SK-N-SH (cell line): ENCODE results near the gene PICK1. TPM values are rescaled to one million over a fixed set of nuclear protein-coding genes. Genes with fewer than 3 reads are reported as not detected.

Experiments
- CTCF ChIA-PET: fragments of 300-600, 350-600 bp; formaldehyde crosslinking; extraction: SDS; loops from one replicate; lab custom pipeline; 2021; lab: Yijun Ruan, JAX
- POLR2A ChIA-PET: fragments of 350-600 bp; sonication (Branson Sonifier 250); formaldehyde crosslinking; extraction: SDS; loops from one replicate; lab custom pipeline; 2020; ENCODE audit warnings: antibody characterized with exemption, inconsistent platforms; lab: Yijun Ruan, JAX
- DNase-seq: peaks from one replicate; pipeline ENCODE4 v3.0.0; 2012
- H2AFZ ChIP-seq: fragments of 200-600 bp; sonication (generic); 2 replicates; pipeline ENCODE4 v1.8.1; 2016; ENCODE audit warnings: antibody characterized with exemption, mild to moderate bottlenecking, low read depth
- H3F3A ChIP-seq: fragments of 200-600 bp; sonication (generic); replicated peaks from 2 replicates; pipeline ENCODE3; 2016; ENCODE audit warnings: antibody characterized with exemption, mild to moderate bottlenecking; ENCODE audit not compliant: insufficient read depth
- H3K27ac ChIP-seq, 2 experiments: fragments of 200-500 bp in 1 of 2; fragments of 200-600 bp in 1 of 2; sonication (Bioruptor generic) in 1 of 2; sonication (generic), shearing (Covaris generic) in 1 of 2; 2 replicates each; pipeline versions ENCODE4 v1.5.1 to v1.6.1; 2014 to 2016; ENCODE audit warnings: low read depth in 2 of 2, inconsistent platforms in 1 of 2, low read length in 1 of 2, mild to moderate bottlenecking in 1 of 2, mixed read lengths in 1 of 2
- H3K27me3 ChIP-seq: fragments of 200-600 bp; sonication (generic), shearing (Covaris generic); 2 replicates; pipeline ENCODE4 v1.6.1; 2016; ENCODE audit warnings: mixed run types; ENCODE audit not compliant: insufficient read depth
- H3K36me3 ChIP-seq, 2 experiments: fragments of 200-500 bp in 1 of 2; fragments of 200-600 bp in 1 of 2; sonication (Bioruptor generic) in 1 of 2; sonication (generic) in 1 of 2; replicated peaks in 1 of 2; 2 replicates each; pipeline versions ENCODE3 to v1.5.1; 2014 to 2016; ENCODE audit warnings: low read length in 1 of 2, mild to moderate bottlenecking in 1 of 2; ENCODE audit not compliant: insufficient read depth in 2 of 2, control insufficient read depth in 1 of 2
- H3K4me1 ChIP-seq, 2 experiments: fragments of 200-500 bp in 1 of 2; fragments of 200-600 bp in 1 of 2; sonication (Bioruptor generic) in 1 of 2; sonication (generic), shearing (Covaris generic) in 1 of 2; 2 replicates each; pipeline versions ENCODE4 v1.5.1 to v1.6.1; 2014 to 2016; ENCODE audit warnings: low read depth in 1 of 2, low read length in 1 of 2, mixed run types in 1 of 2; ENCODE audit not compliant: insufficient read depth in 2 of 2, control insufficient read depth in 1 of 2
- H3K4me2 ChIP-seq: fragments of 200-600 bp; sonication (generic), shearing (Covaris generic); 2 replicates; pipeline ENCODE4 v1.6.1; 2017; ENCODE audit warnings: mixed run types
- H3K4me3 ChIP-seq, 2 experiments: fragments of 200-500 bp in 1 of 2; fragments of 200-600 bp in 1 of 2; sonication (Bioruptor generic) in 1 of 2; sonication (generic), shearing (Covaris generic) in 1 of 2; 2 replicates each; pipeline versions ENCODE4 v1.5.1 to v1.8.1; 2014 to 2016; ENCODE audit warnings: low read depth in 2 of 2, inconsistent platforms in 1 of 2, low read length in 1 of 2, mild to moderate bottlenecking in 1 of 2, mixed read lengths in 1 of 2, moderate library complexity in 1 of 2
- H3K79me2 ChIP-seq: fragments of 200-600 bp; sonication (generic); 2 replicates; pipeline ENCODE4 v1.8.1; 2017; ENCODE audit warnings: mild to moderate bottlenecking; ENCODE audit not compliant: insufficient read depth
- H3K9ac ChIP-seq: fragments of 200-600 bp; sonication (generic); 2 replicates; pipeline ENCODE4 v1.6.1; 2017; ENCODE audit warnings: mixed run types
- H3K9me2 ChIP-seq: fragments of 200-600 bp; sonication (generic); 2 replicates; pipeline ENCODE4 v1.6.1; 2017; ENCODE audit warnings: mixed run types
- H3K9me3 ChIP-seq: fragments of 200-600 bp; sonication (generic); 2 replicates; pipeline ENCODE4 v1.6.1; 2017; ENCODE audit warnings: mixed run types, mild to moderate bottlenecking, moderate library complexity
- H4K20me1 ChIP-seq: fragments of 200-600 bp; sonication (generic); 2 replicates; pipeline ENCODE4 v1.6.1; 2017; ENCODE audit warnings: mild to moderate bottlenecking, mixed run types; ENCODE audit not compliant: insufficient read depth
- CHD2 ChIP-seq: fragments of 150-350 bp; IDR thresholded peaks from 2 replicates; pipeline ENCODE4 v1.6.1; 2018; ENCODE audit warnings: low read length; ENCODE audit not compliant: partially characterized antibody
- ELF1 ChIP-seq: IDR thresholded peaks from 2 replicates; pipeline ENCODE4 v1.4.0; 2012
- FOSL2 ChIP-seq: IDR thresholded peaks from 2 replicates; pipeline ENCODE4 v1.4.0; 2012; ENCODE audit warnings: low read depth, mild to moderate bottlenecking, moderate library complexity, borderline replicate concordance
- FOXM1 ChIP-seq: IDR thresholded peaks from 2 replicates; pipeline ENCODE4 v1.4.0; 2012; ENCODE audit warnings: low read depth, mild to moderate bottlenecking
- GABPA ChIP-seq: IDR thresholded peaks from 2 replicates; pipeline ENCODE4 v1.4.0; 2012; ENCODE audit warnings: low read depth, mild to moderate bottlenecking
- GATA2 ChIP-seq: sonication (generic); formaldehyde crosslinking; IDR thresholded peaks from 2 replicates; pipeline ENCODE4 v1.5.0; 2020; ENCODE audit warnings: mild to moderate bottlenecking, missing genetic modification reagents
- IRF3 ChIP-seq: fragments of 150-350 bp; IDR thresholded peaks from 2 replicates; pipeline ENCODE4 v1.6.1; 2016; ENCODE audit warnings: mild to moderate bottlenecking, low read depth, low read length
- MEF2A ChIP-seq: IDR thresholded peaks from 2 replicates; pipeline ENCODE4 v1.4.0; 2012; ENCODE audit warnings: low read depth, borderline replicate concordance
- MXI1 ChIP-seq: IDR thresholded peaks from 2 replicates; pipeline ENCODE4 v1.6.1; 2012; ENCODE audit warnings: mild to moderate bottlenecking, low read depth, low read length, improper control_type of control experiment
- NFIC ChIP-seq: IDR thresholded peaks from 2 replicates; pipeline ENCODE4 v1.4.0; 2012; ENCODE audit warnings: borderline replicate concordance
- POLR2AphosphoS5 ChIP-seq: IDR thresholded peaks from 2 replicates; pipeline ENCODE4 v1.6.1; 2012; ENCODE audit warnings: low read depth, low read length
- RAD21 ChIP-seq: IDR thresholded peaks from 2 replicates; pipeline ENCODE4 v1.6.1; 2012; ENCODE audit warnings: mild to moderate bottlenecking, low read length
- RCOR1 ChIP-seq: fragments of 150-350 bp; IDR thresholded peaks from 2 replicates; pipeline ENCODE4 v1.6.1; 2017; ENCODE audit warnings: antibody characterized with exemption, low read length
- SMC3 ChIP-seq: IDR thresholded peaks from 2 replicates; pipeline ENCODE4 v1.6.1; 2012; ENCODE audit warnings: low read depth, low read length, improper control_type of control experiment
- TAF1 ChIP-seq: IDR thresholded peaks from 2 replicates; pipeline ENCODE4 v1.6.1; 2012; ENCODE audit warnings: low read depth, mild to moderate bottlenecking, low read length, moderate library complexity, borderline replicate concordance
- TCF12 ChIP-seq: IDR thresholded peaks from 2 replicates; pipeline ENCODE4 v1.4.0; 2012
- TEAD4 ChIP-seq: IDR thresholded peaks from 2 replicates; pipeline ENCODE4 v1.4.0; 2012; ENCODE audit warnings: mild to moderate bottlenecking, borderline replicate concordance; ENCODE audit not compliant: insufficient read depth
- USF2 ChIP-seq: fragments of 150-350 bp; IDR thresholded peaks from 2 replicates; pipeline ENCODE4 v1.6.1; 2017; ENCODE audit warnings: antibody characterized with exemption, low read length, low read depth, borderline replicate concordance
- YY1 ChIP-seq: IDR thresholded peaks from 2 replicates; pipeline ENCODE4 v1.4.0; 2012; ENCODE audit warnings: low read depth, mild to moderate bottlenecking
- WGBS: methylation state at CpG from one replicate; pipeline ENCODE4 v1.1.6; 2017; ENCODE audit warnings: low lambda C conversion rate; 5-methylcytosine and 5-hydroxymethylcytosine counted together
- polyA plus RNA-seq, 3 experiments: library from polyadenylated mRNA; depleted of rRNA; stranded (reverse); fragments of >200 nt; gene quantifications; 2 replicates each; pipeline ENCODE4 v1.2.3, GENCODE V29; 2012
- TF ChIP-seq, protein P1 (sequence below): IDR thresholded peaks from 2 replicates; pipeline ENCODE4 v1.4.0; 2012; ENCODE audit warnings: low read depth, borderline replicate concordance
- TF ChIP-seq, protein P2 (sequence below): IDR thresholded peaks from 2 replicates; pipeline ENCODE4 v1.4.0; 2012; ENCODE audit warnings: low read depth
- TF ChIP-seq, protein P3 (sequence below): IDR thresholded peaks from 2 replicates; pipeline ENCODE4 v1.4.0; 2012; ENCODE audit warnings: low read depth, borderline replicate concordance
- TF ChIP-seq, protein P4 (sequence below): fragments of 200-600 bp; sonication (generic); IDR thresholded peaks from 2 replicates; pipeline ENCODE4 v1.6.1; 2017; ENCODE audit warnings: antibody characterized with exemption, mild to moderate bottlenecking, moderate library complexity

PICK1 gene
- 36.8 and 42.8 TPM in 2 replicates for polyA plus RNA-seq (2012; rRNA removed)
- 18.4 and 21.9 TPM in 2 replicates for polyA plus RNA-seq (2012; cell fraction: cytosol; rRNA removed)
- 147 and 161 TPM in 2 replicates for polyA plus RNA-seq (2012; cell fraction: nucleus; rRNA removed)

- peaks cover 0 to 5% of the 10 kb centered on the region in 2 experiments for H3K36me3 ChIP-seq
- H3K27ac ChIP-seq, result peak within 1 kb of the TSS; percentile 48 to 82
- peak within 1 kb of the TSS; percentile 84 for H2AFZ ChIP-seq
- WGBS, result 3% methylated on average over 7 of the region's 47 CpGs
- H3K4me3 ChIP-seq, result peak within 1 kb of the TSS; percentile 62 to 64
- peak within 1 kb of the TSS; percentile 70 for H3K4me2 ChIP-seq
- ChIA-PET POLR2A (no interaction called here), CTCF (no interaction called here)
- DNase-seq, result peak; percentile 89
- H4K20me1 ChIP-seq, result no peaks in the 10 kb centered on the region
- H3K9me3 ChIP-seq, result no peaks in the 10 kb centered on the region
- H3K9ac ChIP-seq, result peak within 1 kb of the TSS; percentile 65
- peaks cover 0 to 12% of the 10 kb centered on the region in 2 experiments; a peak in 1 of 4 replicates for H3K4me1 ChIP-seq
- H3K79me2 ChIP-seq, result no peaks in the 10 kb centered on the region
- no peaks in the 10 kb centered on the region for H3F3A ChIP-seq
- H3K27me3 ChIP-seq, result no peaks in the 10 kb centered on the region
- H3K9me2 ChIP-seq, result no peaks in the 10 kb centered on the region
- TF ChIP-seq FOXM1, result no peak
- TF ChIP-seq RCOR1, result no peak
- no peak for TF ChIP-seq RAD21
- TF ChIP-seq GATA2 (CRISPR knock-in tag), result no peak
- peak; percentile 94 for TF ChIP-seq YY1
- TF ChIP-seq, protein P1, sequence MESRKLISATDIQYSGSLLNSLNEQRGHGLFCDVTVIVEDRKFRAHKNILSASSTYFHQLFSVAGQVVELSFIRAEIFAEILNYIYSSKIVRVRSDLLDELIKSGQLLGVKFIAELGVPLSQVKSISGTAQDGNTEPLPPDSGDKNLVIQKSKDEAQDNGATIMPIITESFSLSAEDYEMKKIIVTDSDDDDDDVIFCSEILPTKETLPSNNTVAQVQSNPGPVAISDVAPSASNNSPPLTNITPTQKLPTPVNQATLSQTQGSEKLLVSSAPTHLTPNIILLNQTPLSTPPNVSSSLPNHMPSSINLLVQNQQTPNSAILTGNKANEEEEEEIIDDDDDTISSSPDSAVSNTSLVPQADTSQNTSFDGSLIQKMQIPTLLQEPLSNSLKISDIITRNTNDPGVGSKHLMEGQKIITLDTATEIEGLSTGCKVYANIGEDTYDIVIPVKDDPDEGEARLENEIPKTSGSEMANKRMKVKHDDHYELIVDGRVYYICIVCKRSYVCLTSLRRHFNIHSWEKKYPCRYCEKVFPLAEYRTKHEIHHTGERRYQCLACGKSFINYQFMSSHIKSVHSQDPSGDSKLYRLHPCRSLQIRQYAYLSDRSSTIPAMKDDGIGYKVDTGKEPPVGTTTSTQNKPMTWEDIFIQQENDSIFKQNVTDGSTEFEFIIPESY, result no peak
- no peak for TF ChIP-seq NFIC
- TF ChIP-seq, protein P2, sequence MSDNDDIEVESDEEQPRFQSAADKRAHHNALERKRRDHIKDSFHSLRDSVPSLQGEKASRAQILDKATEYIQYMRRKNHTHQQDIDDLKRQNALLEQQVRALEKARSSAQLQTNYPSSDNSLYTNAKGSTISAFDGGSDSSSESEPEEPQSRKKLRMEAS, result no peak
- TF ChIP-seq POLR2AphosphoS5, result no peak
- TF ChIP-seq, protein P3, sequence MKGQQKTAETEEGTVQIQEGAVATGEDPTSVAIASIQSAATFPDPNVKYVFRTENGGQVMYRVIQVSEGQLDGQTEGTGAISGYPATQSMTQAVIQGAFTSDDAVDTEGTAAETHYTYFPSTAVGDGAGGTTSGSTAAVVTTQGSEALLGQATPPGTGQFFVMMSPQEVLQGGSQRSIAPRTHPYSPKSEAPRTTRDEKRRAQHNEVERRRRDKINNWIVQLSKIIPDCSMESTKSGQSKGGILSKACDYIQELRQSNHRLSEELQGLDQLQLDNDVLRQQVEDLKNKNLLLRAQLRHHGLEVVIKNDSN, result no peak
- no peak for TF ChIP-seq CHD2
- peak; percentile 36; the same call in 1 of the 2 replicates for TF ChIP-seq TAF1
- peak; percentile 83 for TF ChIP-seq GABPA
- no peak for TF ChIP-seq TCF12
- no peak for TF ChIP-seq USF2
- TF ChIP-seq FOSL2, result no peak
- TF ChIP-seq MXI1, result no peak
- TF ChIP-seq TEAD4, result no peak
- no peak for TF ChIP-seq IRF3
- no peak for TF ChIP-seq SMC3
- TF ChIP-seq, protein P4, sequence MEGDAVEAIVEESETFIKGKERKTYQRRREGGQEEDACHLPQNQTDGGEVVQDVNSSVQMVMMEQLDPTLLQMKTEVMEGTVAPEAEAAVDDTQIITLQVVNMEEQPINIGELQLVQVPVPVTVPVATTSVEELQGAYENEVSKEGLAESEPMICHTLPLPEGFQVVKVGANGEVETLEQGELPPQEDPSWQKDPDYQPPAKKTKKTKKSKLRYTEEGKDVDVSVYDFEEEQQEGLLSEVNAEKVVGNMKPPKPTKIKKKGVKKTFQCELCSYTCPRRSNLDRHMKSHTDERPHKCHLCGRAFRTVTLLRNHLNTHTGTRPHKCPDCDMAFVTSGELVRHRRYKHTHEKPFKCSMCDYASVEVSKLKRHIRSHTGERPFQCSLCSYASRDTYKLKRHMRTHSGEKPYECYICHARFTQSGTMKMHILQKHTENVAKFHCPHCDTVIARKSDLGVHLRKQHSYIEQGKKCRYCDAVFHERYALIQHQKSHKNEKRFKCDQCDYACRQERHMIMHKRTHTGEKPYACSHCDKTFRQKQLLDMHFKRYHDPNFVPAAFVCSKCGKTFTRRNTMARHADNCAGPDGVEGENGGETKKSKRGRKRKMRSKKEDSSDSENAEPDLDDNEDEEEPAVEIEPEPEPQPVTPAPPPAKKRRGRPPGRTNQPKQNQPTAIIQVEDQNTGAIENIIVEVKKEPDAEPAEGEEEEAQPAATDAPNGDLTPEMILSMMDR, result no peak
- peak; percentile 83 for TF ChIP-seq ELF1
- no peak for TF ChIP-seq MEF2A
Observed at GRCh38 chr22:38056969-38057891, at the start of gene PICK1. Gene PICK1, plus strand, starts transcription at chr22:38057404. Its CDS starts 406 bp downstream, at chr22:38057810.
